GM19397 (cell line): ENCODE data around the gene IQSEC1.
A peak's percentile ranks its signal among the peaks of the same experiment; 100 is the strongest.

Experiments
- ATAC-seq: cut with Tn5 transposase; IDR thresholded peaks from one replicate; pipeline ENCODE4 v1.9.1; 2021; ENCODE audit warnings: mild to moderate bottlenecking, moderate library complexity; ENCODE audit not compliant: unreplicated experiment

Gene IQSEC1

DNA sequence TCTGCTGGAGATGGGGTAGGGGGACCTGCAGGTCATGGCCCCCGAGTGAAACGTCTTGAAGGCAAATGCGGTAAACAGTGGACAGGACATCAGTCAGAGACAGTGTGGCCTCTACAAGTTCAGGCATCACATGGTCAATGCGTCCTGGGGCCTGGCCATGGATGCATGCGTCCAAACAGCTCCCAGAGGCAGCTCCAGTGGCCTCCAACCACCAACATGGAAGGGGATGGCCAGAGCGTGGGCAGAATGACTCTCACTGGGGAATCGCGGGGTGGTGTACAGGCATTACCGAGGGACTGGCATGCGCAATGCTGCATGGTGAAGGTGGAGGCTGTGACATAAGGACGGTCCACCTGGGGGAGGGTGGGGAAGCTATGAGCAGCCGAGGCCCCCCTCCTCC lies 35.6 kb upstream of the IQSEC1 start:
- ATAC-seq = no peak

DNA sequence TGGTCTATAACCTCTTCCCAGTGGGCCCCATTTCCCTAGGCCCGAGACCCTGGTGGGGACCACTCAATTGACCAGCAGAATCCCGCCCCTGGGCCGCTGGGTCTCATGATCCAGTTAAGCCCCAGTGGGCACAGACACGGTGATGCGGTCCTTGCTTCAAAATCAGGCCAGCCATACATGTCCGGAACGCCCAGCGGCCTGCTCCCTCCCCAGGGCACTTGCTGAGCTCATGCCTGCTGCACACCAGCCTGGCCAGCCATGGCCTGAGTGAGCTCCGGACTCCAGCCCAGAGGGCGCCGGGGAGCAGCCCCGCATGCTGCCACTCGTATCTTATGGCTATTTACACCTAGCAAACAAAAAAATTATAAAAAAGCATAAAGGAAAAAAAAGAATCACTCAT lies 34.4 kb upstream of the IQSEC1 start:
- ATAC-seq = no peak

DNA sequence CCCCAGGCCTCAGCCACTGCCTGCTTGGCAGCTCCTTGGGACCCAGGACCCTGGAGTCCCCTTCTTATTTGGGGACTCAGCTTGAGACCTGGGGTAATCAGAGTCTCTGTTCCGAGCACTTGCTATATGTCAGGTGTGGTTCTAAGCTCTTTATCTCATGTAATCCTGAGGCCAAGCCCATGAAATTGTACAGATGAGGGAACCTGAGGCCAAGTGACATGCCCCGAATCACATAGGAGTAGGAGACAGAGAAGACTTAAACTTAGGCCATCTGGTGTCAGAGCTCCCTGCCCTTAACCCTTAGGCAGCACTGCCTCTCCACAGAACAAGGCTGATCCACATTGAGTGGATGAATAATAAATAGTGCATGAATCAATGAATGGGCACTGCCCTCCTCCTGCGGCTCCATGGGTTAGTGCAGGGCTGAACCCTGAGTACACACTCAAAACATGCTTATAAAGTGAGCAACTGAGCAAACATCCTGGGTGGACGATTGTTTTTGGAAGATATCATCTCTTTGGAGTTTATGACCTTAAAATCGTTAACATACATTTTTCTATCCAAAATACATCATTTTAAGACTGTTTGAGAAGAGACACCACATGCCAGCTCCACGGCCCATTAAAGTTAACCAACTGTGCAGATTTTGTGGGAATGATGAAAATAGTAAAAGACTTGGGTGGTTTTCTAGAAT lies 33.2 kb upstream of the IQSEC1 start:
- no peak for ATAC-seq

DNA sequence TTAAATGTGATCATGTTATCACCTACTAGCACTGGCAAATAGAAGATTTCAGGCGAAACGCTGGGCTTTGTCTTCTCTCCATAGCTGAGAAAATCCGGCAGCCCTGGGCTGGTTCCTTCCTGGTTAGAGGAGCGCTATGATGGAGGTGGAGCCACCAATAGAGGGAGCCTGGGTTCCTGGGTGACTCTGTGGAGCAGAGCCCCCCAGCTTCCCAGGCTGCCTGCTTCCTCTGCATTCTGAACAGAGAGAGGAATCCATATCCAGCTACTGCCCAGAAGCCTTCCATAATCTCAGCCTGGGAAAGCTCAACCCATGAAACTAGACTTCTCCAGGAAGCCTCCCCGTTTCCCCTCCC lies 32.6 kb upstream of the IQSEC1 start:
- ATAC-seq = no peak

DNA sequence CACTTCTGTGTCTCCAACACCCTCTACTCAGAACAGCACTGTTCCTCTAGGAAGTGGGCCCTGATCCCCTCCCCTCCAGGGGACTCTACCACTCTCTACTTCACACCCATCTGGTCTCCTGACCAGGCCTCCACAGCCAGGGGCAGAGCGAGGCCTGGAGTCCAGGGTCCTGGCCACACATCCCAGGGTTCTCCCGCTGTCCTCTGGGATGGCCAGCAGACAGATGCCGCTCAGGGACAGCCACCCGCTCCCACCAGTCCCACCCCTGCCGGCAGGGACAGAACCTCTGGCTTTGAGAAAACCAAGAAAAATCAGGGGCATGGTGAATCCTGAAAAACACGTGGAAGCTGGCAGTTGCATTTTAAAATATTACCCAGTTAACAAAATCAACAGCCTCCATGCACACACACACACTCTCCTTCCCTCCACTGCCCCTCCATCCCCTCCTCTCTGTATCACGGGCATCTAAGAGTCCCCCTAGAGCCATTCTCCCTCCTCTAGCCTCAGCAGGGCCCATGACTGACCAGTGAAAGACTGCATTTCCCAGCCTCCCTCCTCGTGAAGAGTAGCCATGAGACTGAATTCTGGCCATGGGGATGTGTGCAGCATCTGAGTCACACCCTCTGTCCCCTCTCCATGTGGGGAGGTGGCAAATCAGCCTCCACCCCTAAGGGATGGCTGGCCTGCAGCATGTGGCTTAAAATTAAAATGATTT lies 32.1 kb upstream of the IQSEC1 start:
- no peak for ATAC-seq

DNA sequence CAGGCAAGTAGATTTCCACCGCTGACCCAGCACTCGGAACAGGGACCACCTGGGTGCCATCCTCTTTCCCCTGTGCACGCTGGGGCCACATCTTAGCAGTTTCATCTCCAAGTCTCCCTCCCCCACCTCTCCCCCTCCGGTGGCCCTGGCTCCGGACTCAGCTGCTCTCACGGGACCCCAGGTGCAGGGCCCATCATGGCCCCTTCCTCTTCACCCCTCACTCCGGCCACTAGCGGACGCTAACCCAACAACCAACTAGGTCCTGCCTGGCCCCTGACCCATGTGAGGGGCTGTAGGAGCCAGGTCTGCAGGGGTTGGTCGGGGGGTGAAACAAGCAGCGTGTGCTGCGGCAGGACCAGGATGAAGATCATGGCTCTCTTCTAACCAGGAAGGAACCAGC lies 31.3 kb upstream of the IQSEC1 start:
- ATAC-seq = no peak

DNA sequence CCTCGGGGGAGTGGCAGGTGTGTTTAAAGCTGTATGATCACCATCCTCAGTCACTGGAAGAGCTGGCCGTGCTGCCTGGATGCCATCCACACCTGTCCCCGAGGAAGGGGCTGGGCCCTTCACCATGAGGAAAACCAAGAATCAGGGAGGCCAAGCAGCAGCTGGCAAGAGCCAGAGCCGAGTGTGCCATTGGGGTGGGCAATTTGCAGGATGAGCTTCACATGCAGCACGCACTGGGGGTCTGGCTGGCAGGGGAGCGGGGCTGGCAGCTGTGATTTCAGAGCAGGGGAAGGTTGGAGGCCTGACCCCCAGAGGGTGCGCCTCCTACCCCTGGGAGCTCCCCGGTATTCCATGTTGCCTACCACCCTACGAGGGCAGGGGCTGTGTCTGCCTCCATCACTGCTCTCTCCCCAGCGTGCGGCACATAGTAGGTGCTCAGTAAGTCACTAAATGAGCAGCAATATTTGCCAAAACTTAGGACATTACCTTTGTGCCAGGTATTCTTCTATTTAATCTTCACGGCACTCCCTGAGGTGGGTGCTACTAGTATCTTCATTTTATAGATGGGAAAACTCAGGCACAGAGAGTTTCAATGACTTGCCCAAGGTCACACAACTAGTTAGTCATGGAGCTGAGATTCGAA lies 30.3 kb upstream of the IQSEC1 start:
- ATAC-seq = no peak

DNA sequence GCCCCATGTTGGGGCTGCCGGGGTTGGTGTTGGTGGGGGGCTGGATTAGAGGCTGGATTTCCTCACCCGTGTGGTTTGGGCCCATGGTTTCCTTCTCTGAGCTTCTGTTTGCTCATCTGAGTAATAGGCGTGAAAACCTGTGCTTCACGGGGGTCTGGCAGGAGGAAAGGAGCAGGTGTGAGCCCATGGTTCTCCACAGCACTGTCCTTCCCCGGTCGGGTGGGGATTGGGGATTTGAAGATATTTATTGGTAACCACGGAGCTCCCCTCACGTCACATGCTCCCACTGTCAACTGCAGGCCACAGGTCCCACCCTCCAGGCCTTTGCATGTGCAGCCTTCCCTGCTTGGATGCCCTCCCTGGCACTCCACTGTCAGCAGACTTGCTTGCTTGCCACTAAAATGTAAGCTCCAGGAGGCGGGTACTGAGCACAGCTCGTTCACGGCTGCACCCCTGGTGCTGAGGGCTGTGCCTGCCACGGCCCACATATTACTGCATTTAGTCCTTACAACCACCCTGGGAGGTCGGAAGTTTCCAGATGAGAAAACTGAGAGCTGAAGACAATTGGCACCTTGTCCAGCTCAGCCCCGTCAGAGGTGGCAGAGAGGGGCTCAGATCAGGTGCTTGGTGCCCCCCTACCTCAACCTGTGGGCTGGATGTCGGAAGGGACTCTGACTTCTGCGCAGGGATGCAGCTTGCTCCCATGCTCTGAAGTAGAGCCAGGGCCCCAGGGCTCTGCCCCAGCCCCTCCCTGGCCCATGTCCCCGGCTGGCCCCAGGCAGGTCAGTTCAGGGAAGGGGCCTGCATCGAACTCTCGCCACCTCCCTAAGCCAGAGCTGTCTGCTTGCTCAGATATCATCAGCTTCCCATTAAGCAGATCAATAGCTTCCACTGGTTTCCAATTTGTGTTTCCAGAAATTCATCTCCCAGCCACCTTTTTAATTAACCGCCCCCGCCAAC lies 29.4 kb upstream of the IQSEC1 start:
- ATAC-seq = no peak

DNA sequence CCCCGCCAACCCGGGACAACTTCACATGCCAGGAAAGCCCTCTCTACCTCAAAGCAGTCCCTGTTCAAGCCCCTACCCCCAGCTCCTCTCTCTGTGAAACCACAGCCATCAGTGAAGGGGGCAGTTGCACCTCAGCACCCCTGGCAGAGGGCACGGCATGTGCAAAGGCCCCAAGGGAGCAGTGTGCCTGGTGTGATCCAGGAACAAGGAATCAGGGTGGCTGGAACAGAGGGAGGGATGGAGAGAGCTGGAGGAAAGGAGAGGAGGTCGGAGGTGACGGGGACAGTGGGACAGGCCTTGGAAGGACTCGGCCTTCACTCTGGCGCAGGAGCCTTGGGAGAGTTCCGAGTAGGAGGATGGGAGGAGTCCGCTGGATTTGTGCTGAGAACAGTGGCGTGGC lies 26.5 kb upstream of the IQSEC1 start:
- no peak for ATAC-seq

DNA sequence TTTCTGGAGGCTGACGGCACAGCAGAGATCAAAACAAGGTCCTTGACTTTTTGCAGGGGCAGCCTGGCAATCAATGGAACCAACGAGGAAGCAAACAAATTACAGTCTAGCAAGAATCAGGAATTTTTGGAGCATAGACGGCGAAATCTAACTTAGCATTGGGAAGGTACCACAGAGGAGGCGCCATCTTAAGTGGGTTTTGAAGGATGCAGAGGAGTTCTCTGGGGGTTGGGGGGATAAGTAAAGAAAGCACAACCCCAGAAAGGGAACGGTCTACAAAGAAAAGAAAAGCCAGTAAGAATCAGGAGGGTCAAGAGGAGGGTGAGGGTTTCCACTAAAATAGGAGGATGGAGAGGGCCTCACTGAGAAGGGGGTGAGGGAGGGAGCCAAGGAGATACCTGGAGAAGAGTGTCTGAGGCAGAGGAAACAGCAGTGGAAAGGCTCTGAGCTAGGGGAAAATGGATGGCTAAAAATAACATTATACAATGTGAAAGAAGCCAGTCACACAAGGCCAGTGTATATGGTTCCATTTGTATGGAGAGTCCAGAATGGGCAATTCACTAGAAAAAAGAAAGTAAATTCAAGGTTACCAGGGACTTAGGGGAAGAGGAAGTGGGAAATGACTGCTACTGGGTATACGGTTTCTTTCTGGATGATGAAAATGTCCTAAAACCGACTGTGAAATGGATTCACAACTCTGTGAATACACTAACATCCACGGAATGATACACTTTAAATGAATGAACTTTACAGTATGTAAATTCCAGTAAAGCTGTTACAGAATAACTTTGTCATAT lies 25.2 kb upstream of the IQSEC1 start:
- no peak for ATAC-seq

DNA sequence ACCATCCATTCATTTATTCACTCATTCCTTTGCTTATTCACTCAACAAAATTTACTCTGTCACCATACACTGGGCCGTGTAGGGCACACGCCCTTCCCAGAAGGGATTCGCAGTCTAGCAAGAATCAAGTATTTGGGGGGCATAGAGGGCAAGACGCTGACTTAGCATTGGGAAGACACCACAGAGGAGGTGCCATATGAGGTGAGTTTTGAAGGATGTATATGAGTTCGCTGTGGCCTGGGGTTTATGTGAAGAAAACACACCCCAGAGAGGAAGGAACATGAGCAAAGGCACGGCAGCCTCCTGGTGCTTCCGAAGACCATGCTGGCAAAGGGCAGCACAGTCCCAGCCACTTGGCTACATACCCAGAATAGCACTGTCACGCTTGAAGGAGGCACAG lies 23.1 kb upstream of the IQSEC1 start:
- no peak for ATAC-seq

DNA sequence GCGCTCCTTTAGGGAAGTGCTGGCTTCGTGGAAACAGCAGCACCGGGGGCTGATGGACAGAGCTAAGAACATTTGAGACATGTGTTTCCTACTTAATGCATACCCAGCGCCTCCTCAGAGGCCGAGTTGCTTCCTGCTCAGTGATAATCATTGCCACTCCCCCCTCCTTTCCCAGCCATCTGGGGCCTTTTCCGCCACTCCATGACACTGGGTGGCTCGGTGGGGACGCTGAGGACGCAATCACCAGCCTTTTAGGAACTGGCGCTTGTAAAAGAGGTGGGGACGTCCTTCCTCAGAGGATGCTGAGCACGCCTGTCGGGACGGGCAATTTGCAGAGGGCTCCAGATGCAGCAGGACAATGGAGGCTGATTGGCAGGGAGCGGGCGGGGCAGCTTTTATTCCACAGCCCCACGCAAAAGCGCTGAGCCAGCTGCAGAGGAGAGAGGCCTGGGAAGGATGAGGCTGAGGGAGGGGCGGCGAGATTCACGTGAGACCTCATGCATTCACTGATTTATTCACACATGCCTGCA lies 22.2 kb upstream of the IQSEC1 start:
- no peak for ATAC-seq

DNA sequence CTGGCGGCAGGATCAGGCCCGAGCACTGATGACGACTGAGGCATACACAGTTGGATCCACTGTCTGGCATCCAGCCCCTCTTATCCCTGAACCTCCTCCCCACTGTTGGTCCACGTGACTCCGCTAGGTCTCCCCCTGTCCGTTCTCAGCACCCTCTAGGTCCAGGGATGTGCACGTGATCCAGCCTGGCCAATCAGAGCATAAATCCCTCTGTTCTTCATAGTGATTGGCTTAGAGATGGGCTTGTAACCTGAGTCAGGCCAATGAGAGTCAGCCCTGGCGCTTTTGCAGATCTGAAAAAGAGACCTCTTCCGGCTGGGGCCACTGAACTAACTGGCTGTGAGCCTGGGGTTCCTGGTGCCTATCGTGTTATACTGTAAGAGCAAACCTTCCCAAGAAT lies 20.5 kb upstream of the IQSEC1 start:
- ATAC-seq = no peak

DNA sequence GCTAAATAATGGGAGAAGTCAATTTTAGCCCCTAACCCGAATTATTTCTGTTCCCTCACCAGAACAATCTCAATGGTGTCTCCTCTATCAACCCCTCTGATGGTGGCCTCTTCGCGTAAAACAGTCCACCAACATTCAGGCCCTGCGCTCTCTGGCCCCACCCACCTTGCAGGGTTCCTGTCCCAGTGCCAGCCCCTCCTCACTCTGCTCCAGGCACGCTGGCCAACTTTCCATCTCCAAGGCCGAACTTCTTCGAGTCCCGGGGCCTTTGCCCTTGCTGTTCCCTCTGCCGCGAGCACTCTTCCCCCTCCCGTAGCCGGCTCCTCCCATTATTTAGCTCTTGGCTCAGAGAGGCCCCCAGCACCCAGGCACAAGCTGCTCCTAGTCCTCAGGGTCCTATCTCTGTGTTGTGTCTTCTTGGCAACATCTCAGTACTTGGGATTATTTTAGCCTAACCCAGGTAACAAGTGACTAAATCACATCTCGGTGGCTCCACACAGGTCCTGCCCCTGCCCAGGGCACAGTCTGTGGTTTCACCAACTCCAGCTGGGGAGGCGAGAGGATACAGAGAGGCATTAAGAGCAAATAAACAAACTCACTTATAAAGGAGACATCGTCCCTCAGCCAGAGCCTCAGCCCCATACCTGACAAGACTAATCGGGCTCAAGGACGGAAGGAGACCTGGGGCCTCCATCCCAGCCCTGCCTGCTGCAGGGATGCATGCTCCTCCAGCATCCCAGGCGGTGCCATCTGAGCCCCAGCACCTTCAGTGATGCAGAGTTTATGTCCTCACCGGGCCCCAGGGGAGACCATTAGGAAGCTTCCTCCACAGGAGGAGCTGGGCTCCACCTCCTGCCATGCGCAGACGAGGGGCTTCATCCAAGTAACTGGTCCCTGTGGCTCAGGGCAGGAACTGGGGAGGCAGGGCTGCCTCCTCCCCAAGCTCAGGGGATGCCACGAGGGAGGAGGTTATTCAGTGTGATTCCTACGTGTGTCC lies 19.7 kb upstream of the IQSEC1 start:
- ATAC-seq = no peak

DNA sequence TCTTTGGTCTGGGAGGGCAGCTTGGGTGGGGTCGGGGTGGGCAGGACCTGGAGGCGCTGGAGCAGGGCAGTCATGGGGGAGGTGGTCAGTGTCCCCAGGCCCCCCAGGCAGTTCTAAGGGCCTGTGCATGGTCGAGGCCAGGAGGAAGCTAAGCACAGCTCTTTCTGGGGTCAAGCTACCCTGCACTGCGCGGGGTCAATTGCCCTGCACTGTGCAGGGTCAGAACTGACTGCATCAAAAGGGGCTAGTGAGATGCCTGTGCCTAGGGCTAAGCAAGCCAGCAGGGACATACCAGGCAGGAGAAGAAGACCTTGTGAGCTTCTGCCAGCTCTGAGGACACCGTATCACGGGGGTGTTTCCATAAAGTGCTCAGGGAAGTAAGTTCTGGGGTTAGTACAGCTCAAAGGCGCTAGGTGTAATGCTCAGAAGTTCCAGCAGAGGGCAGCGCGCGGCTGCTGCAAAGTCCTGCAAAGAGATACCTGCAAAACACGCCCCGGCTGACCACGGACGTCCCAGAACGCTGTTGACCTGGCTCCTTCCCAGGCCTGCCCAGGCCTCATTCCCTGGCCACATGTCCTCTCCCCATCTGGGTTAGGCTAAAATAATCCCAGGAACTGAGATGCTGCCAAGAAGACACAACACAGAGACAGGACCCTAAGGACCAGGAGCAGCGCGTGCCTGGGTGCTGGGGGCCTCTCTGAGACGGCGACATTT lies 18.8 kb upstream of the IQSEC1 start:
- ATAC-seq = no peak

DNA sequence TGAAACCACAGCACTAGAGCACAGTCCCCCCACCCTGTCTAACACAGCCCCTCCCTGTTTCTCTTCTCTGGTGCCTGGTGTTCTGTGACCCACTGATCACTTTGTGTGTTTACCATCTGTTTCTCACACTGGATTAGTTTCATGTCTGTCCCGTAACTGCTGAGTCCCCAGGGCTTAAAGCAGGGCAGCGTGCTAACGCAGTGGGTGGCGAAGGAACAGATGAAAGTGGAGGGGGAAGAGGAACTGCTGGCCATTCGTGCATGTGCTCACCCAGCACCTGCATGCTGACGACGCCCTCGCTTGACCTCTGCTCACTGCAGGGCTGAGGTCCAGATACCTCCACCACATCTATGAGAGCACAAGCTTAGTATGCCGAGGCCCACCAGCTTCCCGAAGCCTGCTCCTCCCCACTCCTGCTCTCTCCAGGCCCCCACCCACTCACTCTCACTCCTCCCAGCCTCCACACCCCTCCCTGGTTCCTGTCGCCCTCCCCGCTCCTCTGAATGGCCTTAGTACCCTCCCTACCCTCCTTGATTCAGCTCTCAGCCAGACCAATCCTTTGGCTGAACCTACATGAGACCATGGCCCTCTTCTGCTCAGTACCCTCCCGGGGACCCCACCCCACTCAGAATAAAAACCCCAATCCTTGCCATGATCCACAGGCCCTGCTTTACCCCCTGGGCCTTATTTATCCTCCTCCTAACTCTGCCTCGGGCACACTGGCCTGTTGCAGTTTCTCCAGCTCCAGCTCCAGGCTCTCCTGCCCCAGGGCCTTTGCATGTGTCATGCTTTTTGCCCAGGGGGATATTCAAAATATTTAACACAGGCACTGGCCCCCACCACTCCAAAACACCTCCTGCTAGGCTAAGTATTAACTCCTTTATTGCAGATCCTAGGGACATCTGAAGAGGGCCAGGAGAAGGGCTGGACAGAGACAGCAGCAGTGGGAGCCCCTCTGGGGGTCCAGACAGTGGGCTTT lies 15.1 kb upstream of the IQSEC1 start:
- ATAC-seq = peak; percentile 68

DNA sequence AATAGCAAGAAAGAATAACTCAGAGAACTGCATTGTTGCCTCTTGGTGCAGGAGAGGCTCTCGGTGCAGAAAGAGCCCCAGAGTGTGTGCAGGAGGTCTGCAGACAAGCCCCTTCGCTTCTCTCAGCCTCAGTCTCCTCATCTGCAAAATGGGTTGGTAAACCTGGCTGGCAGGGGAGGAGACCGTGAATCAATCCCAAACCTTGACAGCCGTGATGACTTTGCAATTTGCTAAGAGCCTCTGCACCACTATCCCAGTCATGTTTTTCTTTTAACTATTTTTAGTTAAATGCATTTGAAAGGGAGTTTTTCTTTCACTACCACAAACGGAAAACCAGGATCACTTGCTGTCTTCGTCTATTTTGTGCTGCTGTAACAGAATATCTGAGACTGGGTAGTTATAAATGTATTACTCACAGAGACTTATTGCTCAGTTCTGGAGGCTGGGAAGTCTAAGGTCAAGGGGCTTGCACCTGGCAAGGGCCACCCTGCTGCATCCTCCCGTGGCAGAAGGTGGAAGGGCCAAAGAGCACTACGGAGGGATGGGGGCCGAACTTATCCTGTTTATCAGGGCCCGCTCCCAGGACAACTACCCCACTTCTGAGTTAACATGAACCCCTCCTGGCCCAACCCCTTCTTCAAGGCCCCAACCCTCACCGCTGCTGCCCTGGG lies 14.2 kb upstream of the IQSEC1 start:
- ATAC-seq = no peak
